Measurements from ENCODE around the gene SNX18. TPM values are rescaled to one million over a fixed set of nuclear protein-coding genes. Genes with fewer than 3 reads are reported as not detected.

Gene SNX18
- polyA plus RNA-seq, 1 donor (not counting 4 experiments of a cell fraction or from before 2014, with no cell fraction given) = 7.4 TPM

DNA sequence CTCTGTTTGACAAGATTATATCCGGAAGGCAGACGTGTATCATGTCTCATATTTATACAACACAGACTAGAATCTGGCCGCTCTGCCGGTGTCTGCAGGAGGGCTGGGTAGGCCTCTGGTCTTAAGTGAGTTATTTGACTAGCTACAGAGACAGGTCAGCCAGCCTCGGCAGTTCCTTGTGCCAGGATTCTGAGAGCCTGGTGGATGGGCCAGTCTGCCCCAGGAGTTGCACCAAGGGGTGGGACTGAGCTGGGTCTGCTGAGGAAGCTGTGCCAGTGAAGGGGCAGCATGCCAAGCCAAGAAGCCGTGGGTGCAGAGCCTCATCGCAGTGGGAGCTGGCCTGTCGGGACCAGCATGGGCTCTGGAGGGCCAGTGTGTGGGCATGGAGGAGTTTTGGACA, 7.1 kb downstream of the SNX18 start:
- Histone ChIP-seq H4K20me1 (ENCODE audit: control insufficient read depth, extremely low read depth, insufficient read depth, low read length) (no peaks in the 10 kb centered on the region), H3K9me1 (ENCODE audit: control insufficient read depth, extremely low read depth, insufficient read depth, low read length) (no peaks in the 10 kb centered on the region), H3K79me2 (ENCODE audit: control insufficient read depth, insufficient read depth, low read length) (peaks cover 28% of the 10 kb centered on the region), H3K36me3 (ENCODE audit: control insufficient read depth in 2 of 2, extremely low read depth in 1 of 2, insufficient read depth in 2 of 2, low read length in 2 of 2) (no peaks in the 10 kb centered on the region), H3K9ac (ENCODE audit: control insufficient read depth, extremely low read depth, insufficient read depth, low read length) (no peak overlapping the region), H3K4me3 (ENCODE audit: control insufficient read depth in 2 of 3, extremely low read depth in 1 of 3, insufficient read depth in 2 of 3, low read depth in 1 of 3, low read length in 3 of 3) (no peak overlapping the region), H3K27me3 (ENCODE audit: control insufficient read depth, extremely low read depth, insufficient read depth, low read length) (no peaks in the 10 kb centered on the region), H2AFZ (ENCODE audit: control insufficient read depth, low read length) (no peak overlapping the region), H3K27ac (ENCODE audit: control insufficient read depth, insufficient read depth, low read length) (no peak overlapping the region), H3K4me2 (ENCODE audit: control insufficient read depth, extremely low read depth, insufficient read depth, low read depth, low read length) (no peak overlapping the region), H3K9me3 (ENCODE audit: control insufficient read depth, low read depth, low read length) (no peaks in the 10 kb centered on the region), H3K4me1 (ENCODE audit: control insufficient read depth, extremely low read depth, insufficient read depth, low read length) (peaks cover 12% of the 10 kb centered on the region)
- dilution Hi-C loops (cut with MboI; ENCODE audit: extremely low pct_ligation_motif_present, low sequenced_read_pairs) = no loop called here
- no peak for FAIRE-seq
- DNase-seq (ENCODE audit: low read depth, low spot score) = no peak
- TF ChIP-seq, protein P1, sequence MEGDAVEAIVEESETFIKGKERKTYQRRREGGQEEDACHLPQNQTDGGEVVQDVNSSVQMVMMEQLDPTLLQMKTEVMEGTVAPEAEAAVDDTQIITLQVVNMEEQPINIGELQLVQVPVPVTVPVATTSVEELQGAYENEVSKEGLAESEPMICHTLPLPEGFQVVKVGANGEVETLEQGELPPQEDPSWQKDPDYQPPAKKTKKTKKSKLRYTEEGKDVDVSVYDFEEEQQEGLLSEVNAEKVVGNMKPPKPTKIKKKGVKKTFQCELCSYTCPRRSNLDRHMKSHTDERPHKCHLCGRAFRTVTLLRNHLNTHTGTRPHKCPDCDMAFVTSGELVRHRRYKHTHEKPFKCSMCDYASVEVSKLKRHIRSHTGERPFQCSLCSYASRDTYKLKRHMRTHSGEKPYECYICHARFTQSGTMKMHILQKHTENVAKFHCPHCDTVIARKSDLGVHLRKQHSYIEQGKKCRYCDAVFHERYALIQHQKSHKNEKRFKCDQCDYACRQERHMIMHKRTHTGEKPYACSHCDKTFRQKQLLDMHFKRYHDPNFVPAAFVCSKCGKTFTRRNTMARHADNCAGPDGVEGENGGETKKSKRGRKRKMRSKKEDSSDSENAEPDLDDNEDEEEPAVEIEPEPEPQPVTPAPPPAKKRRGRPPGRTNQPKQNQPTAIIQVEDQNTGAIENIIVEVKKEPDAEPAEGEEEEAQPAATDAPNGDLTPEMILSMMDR (optimal IDR thresholded peaks at IDR 0.05 in 1 of 3, IDR thresholded peaks at IDR 0.05 in 1 of 3, conservative IDR thresholded peaks at IDR 0.05 in 1 of 3; ENCODE audit: extremely low read depth in 1 of 3, insufficient read depth in 2 of 3, low read length in 3 of 3) = no peak
- TF ChIP-seq EZH2 (IDR thresholded peaks at IDR 0.05; ENCODE audit: low read length) = no peak

DNA sequence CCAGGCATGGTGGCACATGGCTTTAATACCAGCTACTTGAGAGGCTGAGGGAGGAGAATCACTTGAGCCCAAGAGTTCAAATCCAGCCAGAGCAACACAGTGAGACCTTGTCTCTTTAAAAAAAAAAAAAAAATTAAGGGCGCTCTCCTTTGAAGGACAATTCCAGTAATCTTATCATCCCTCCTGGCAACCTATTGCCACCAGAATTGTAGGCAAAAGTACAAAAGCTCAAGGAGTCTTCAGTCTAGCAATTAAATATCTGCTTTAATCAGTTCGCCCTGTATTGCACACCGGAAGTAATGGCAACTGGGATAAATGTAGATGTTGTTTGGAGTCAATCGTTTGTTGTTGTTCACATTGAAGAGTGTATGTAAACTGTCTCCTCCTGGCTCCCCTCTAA, 7.7 kb downstream of the SNX18 start:
- no peak for FAIRE-seq
- Histone ChIP-seq H3K27me3 (ENCODE audit: control insufficient read depth, extremely low read depth, insufficient read depth, low read length) (no peaks in the 10 kb centered on the region), H3K36me3 (ENCODE audit: control insufficient read depth in 2 of 2, extremely low read depth in 1 of 2, insufficient read depth in 2 of 2, low read length in 2 of 2) (no peaks in the 10 kb centered on the region), H4K20me1 (ENCODE audit: control insufficient read depth, extremely low read depth, insufficient read depth, low read length) (no peaks in the 10 kb centered on the region), H3K4me3 (ENCODE audit: control insufficient read depth in 2 of 3, extremely low read depth in 1 of 3, insufficient read depth in 2 of 3, low read depth in 1 of 3, low read length in 3 of 3) (no peak overlapping the region), H3K9ac (ENCODE audit: control insufficient read depth, extremely low read depth, insufficient read depth, low read length) (no peak overlapping the region), H3K79me2 (ENCODE audit: control insufficient read depth, insufficient read depth, low read length) (peaks cover 27% of the 10 kb centered on the region), H3K9me3 (ENCODE audit: control insufficient read depth, low read depth, low read length) (no peaks in the 10 kb centered on the region), H3K4me1 (ENCODE audit: control insufficient read depth, extremely low read depth, insufficient read depth, low read length) (peaks cover 11% of the 10 kb centered on the region), H3K9me1 (ENCODE audit: control insufficient read depth, extremely low read depth, insufficient read depth, low read length) (no peaks in the 10 kb centered on the region), H3K4me2 (ENCODE audit: control insufficient read depth, extremely low read depth, insufficient read depth, low read depth, low read length) (no peak overlapping the region), H3K27ac (ENCODE audit: control insufficient read depth, insufficient read depth, low read length) (no peak overlapping the region), H2AFZ (ENCODE audit: control insufficient read depth, low read length) (no peak overlapping the region)
- dilution Hi-C loops (cut with MboI; ENCODE audit: extremely low pct_ligation_motif_present, low sequenced_read_pairs) = no loop called here
- TF ChIP-seq, protein P1 (optimal IDR thresholded peaks at IDR 0.05 in 1 of 3, IDR thresholded peaks at IDR 0.05 in 1 of 3, conservative IDR thresholded peaks at IDR 0.05 in 1 of 3; ENCODE audit: extremely low read depth in 1 of 3, insufficient read depth in 2 of 3, low read length in 3 of 3) = no peak
- TF ChIP-seq EZH2 (IDR thresholded peaks at IDR 0.05; ENCODE audit: low read length) = no peak
- DNase-seq (ENCODE audit: low read depth, low spot score) = no peak

Data from keratinocyte (primary cell).